ENCODE measurements around the gene ZFP82. TPM values are rescaled to one million over a fixed set of nuclear protein-coding genes. Genes with fewer than 3 reads are reported as not detected.

Gene ZFP82
- total RNA-seq, 1 donor from 2014 or later, result 16.1 TPM

DNA sequence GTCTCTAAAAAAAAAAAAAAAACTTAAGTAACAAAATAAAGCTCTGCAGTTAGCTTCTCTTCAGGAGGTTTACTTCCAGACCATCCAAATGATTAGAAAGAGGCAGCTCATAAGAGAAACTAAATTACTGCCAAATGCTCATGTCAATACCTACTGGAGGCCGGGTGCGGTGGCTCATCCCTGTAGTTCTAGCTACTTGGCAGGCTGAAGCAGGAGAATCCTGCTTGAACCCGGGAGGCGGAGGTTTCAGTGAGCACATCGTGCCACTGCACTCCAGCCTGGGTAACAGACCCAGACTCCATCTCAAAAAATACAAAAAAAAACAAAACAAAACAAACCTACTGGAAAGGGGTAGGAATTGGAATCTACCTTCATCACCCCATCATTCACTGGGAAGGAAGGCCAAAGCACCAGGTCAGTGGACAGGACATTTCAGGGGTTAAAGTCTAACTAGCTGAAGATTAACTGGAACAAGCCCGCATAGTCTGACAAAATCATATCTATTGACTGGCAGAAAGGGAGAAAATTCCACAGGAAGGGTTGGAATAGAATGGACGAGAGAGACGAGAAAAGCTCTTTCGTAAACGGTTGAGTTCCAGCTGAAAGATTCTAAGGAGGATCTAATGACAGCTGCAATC lies 40.8 kb downstream of the ZFP82 start:
- Mint-ChIP-seq H3K4me1 (ENCODE audit: low read depth, unreplicated experiment) (peaks cover 11% of the 10 kb centered on the region), H3K4me3 (ENCODE audit: unreplicated experiment) (peak overlapping the region; percentile 98), H3K27ac (ENCODE audit: unreplicated experiment) (peak overlapping the region; percentile 92), H3K27me3 (ENCODE audit: unreplicated experiment) (peaks cover 4% of the 10 kb centered on the region), H3K9me3 (ENCODE audit: unreplicated experiment) (peaks cover 9% of the 10 kb centered on the region), H3K36me3 (ENCODE audit: unreplicated experiment) (peaks cover 12% of the 10 kb centered on the region)
- no peak for DNase-seq
- TF ChIP-seq CTCF (IDR thresholded peaks at IDR 0.05; ENCODE audit: partially characterized antibody, unreplicated experiment), result no peak

GRCh38 chr19:36373638-36374156 lies 44.7 kb downstream of the ZFP82 start:
- Mint-ChIP-seq H3K4me3 (ENCODE audit: unreplicated experiment) (no peak overlapping the region), H3K27me3 (ENCODE audit: unreplicated experiment) (peaks cover 4% of the 10 kb centered on the region), H3K4me1 (ENCODE audit: low read depth, unreplicated experiment) (peaks cover 10% of the 10 kb centered on the region), H3K27ac (ENCODE audit: unreplicated experiment) (no peak overlapping the region), H3K36me3 (ENCODE audit: unreplicated experiment) (peaks cover 22% of the 10 kb centered on the region), H3K9me3 (ENCODE audit: unreplicated experiment) (peaks cover 3% of the 10 kb centered on the region)
- no peak for DNase-seq
- TF ChIP-seq CTCF (IDR thresholded peaks at IDR 0.05; ENCODE audit: partially characterized antibody, unreplicated experiment), result no peak

DNA sequence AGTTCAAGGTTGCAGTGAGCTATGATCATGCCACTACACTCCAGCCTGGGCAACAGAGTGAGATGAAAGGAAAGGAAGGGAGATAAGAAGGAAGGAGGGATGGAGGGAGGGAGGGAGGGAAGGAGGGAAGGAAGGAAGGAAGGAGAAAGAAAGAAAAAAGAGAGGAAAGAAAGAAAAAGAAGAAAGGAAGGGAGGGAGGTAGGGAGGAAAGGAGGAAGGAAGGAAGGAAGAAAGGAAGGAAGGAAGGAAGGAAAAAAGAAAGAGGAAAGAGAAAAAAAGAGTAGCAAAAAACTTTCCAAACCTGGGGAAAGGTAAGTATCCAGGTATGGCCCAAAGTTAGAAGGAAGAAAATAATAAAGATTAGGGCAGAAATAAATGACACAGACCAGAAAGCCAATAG lies 46.6 kb downstream of the ZFP82 start:
- Mint-ChIP-seq H3K9me3 (ENCODE audit: unreplicated experiment) (no peaks in the 10 kb centered on the region), H3K27me3 (ENCODE audit: unreplicated experiment) (no peaks in the 10 kb centered on the region), H3K36me3 (ENCODE audit: unreplicated experiment) (peaks cover 22% of the 10 kb centered on the region), H3K4me3 (ENCODE audit: unreplicated experiment) (no peak overlapping the region), H3K4me1 (ENCODE audit: low read depth, unreplicated experiment) (no peaks in the 10 kb centered on the region), H3K27ac (ENCODE audit: unreplicated experiment) (no peak overlapping the region)
- TF ChIP-seq CTCF (IDR thresholded peaks at IDR 0.05; ENCODE audit: partially characterized antibody, unreplicated experiment), result no peak
- no peak for DNase-seq

DNA sequence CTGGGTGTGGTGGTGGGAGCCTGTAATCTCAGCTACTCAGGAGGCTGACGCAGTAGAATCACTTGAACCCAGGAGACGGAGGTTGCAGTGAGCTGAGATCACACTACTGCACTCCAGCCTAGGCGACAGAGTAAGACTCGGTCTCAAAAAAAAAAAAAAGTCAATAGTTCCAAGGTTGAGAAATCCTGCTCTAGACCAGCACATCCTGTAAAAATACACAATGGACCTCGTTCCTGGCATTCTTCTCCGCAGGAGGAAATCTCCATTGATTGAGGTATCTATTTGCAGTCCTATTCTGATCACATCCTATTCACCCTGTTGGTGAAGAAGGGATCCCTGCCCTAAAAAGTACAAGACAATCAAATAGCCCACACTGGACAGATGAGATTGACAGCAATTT lies 54.6 kb downstream of the ZFP82 start:
- no peak for DNase-seq
- Mint-ChIP-seq H3K27me3 (ENCODE audit: unreplicated experiment) (no peaks in the 10 kb centered on the region), H3K27ac (ENCODE audit: unreplicated experiment) (no peak overlapping the region), H3K4me1 (ENCODE audit: low read depth, unreplicated experiment) (no peaks in the 10 kb centered on the region), H3K9me3 (ENCODE audit: unreplicated experiment) (no peaks in the 10 kb centered on the region), H3K4me3 (ENCODE audit: unreplicated experiment) (no peak overlapping the region), H3K36me3 (ENCODE audit: unreplicated experiment) (no peaks in the 10 kb centered on the region)
- TF ChIP-seq CTCF (IDR thresholded peaks at IDR 0.05; ENCODE audit: partially characterized antibody, unreplicated experiment), result no peak

Other genes with a start within 250 kb of the ZFP82 start
- gene ZNF565, start 204.0 kb downstream of the ZFP82 start, total RNA-seq (ENCODE audit: unreplicated experiment), result 5.6 TPM
- 59.6 TPM for gene ZNF146, start 203.5 kb downstream of the ZFP82 start, total RNA-seq (ENCODE audit: unreplicated experiment)
- gene ZFP14, start 39.4 kb downstream of the ZFP82 start, total RNA-seq (ENCODE audit: unreplicated experiment), result 14.3 TPM
- gene ZNF566, start 70.9 kb upstream of the ZFP82 start, total RNA-seq (ENCODE audit: unreplicated experiment), result 15.7 TPM
- 22.4 TPM for gene ZNF260, start 109.6 kb upstream of the ZFP82 start, total RNA-seq (ENCODE audit: unreplicated experiment)
- gene ZNF529, start 154.6 kb upstream of the ZFP82 start, total RNA-seq (ENCODE audit: unreplicated experiment), result 25.8 TPM
- 77.1 TPM for gene ZNF382, start 186.7 kb upstream of the ZFP82 start, total RNA-seq (ENCODE audit: unreplicated experiment)
- 11.9 TPM for gene ZNF461, start 248.2 kb upstream of the ZFP82 start, total RNA-seq (ENCODE audit: unreplicated experiment)

Measured in glutamatergic neuron (in vitro differentiated cells).